GM12891 (cell line): ENCODE results near the gene ZNG1C.
"Not testable (repeated sequence)": the region's sequence is repeated elsewhere in the genome, so short reads cannot be mapped to it uniquely, and the experiment has no call there.

Experiments used
- POLR2A ChIP-seq: IDR thresholded peaks from 2 replicates; pipeline ENCODE4 v1.6.1; 2011; ENCODE audit warnings: low read depth, low read length, control low read depth
- POLR2AphosphoS5 ChIP-seq: IDR thresholded peaks from 2 replicates; pipeline ENCODE4 v1.6.1; 2011; ENCODE audit warnings: low read depth, low read length, control low read depth
- TAF1 ChIP-seq: IDR thresholded peaks from 2 replicates; pipeline ENCODE4 v1.6.1; 2011; ENCODE audit warnings: low read depth, low read length, control low read depth

DNA sequence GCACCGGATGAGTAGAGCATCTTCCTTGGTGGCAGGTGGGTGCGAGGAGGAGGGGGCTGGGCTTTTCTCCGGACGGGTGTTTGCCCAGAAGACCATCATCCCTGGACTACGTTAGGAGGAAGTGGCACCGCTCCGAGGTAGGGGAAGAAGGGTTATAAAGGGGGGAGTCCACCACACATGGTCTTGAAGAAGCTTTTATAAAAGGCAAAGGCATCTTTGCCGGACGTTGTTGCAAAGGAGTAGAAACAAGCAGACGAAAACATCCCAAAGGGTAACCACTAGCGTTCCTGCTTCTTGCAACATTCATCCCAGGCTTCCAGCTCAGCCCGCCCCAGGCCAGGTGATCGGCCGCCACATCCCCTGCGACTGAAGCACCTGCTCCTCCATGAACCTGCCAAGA, 60.8 kb downstream of the ZNG1C start, which contains the start of gene FOXD4L3:
- TF ChIP-seq POLR2AphosphoS5, TAF1, POLR2A: not testable (repeated sequence)
